IPS-NIHi11 (cell line): ENCODE measurements around the gene PTPRG.

Source experiments
- DNase-seq: peaks from one replicate; pipeline ENCODE4 v3.0.0; 2012; ENCODE audit warnings: mixed read lengths, low spot score

PTPRG gene

DNA sequence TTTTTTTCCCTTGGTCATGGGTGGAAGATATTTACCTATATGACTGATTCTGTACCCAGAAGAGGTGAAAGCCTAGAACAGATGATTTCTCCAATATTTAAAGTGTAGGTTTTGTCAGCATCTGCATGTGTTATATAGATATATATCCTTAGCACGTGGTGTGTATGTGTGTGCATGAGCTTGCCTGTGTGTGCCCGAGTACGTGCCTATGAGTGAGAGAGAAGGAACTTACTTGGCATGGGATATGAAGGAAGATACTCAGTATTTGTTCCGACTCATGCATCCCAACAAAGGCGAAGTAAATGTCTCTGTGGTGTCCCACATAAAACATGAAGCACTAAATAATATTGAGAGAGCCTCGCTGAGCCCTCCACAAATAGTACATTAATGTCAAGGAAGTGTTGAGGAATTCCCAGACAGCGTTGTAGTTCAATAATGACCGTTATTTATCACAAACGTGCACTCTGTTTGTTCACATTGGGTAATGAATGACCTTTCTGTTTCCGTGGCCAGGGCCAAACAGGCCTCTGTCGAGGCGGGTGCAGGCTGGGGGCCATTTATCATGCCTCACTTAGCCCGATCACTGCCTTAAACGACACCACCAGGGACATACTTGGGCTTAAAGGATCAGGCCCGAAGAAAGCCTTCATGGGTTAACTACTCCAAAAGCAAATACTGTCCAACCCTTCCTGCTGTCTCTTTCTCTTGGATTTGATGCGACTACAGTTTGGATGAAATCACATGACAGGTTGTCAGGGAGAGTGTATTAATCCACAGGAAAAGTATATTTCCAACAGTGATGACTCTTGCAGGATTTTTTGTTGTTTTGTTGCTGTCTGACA is 267.7 kb downstream of the PTPRG start:
- DNase-seq = no peak

- DNase-seq = no peak
These were observed 268.5 kb downstream of the PTPRG start for GRCh38 chr3:61829722-61830350.

GRCh38 chr3:61831973-61832372 is 270.6 kb downstream of the PTPRG start:
- DNase-seq = no peak

- DNase-seq = no peak
These were observed 271.2 kb downstream of the PTPRG start for GRCh38 chr3:61832375-61833229.

DNA sequence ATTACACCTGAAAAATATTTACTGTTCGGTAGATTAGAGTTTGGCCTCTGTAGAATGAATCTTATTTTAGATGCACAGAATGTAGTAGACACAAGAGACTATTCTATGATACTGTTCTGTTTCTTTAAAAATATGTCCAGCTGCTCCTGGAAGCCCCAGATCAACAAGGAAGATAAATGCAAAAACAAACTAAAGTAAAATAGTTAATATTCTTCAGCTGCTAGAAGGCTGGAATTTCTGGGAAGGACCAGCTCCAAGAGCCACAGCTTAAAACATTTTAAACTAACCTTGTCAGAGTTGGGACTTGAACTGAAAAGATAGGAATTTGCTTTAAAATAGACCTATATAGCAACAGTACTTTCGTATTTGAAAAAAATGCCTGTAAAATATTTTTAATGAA is 277.9 kb downstream of the PTPRG start:
- DNase-seq = no peak

DNA sequence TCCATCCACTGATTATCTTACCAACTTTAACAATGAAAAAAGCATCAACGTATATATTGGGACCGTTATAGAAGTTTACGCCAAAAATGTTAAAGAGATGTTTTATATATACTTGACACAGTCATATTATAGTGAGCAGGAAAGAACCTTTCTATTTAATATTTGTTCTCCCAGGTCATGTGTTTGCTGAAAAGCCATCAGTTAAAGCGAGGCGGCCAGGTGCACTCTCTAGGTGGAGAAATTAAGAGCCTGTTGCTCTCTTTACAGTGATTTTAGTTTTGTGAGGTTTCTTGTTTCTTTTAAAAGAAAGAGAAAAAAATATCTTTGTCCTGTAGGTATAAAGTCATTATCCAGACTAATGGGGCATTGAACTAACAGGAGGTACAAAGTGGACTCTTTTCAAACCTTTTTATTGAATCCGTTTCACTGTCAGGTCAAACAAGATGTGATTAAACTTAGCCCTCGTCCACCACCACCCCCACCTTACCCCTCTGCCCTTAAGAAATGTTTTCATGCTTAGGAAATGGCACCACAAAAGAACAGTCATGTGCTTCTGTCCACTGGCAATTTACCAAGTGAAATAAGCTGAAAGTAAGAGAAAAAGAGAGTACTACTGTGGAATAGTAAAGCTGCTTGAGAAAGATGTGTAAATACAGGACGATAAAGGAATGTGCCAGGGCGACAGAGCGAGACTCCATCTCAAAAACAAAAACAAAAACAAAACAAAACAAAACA is 279.9 kb downstream of the PTPRG start:
- DNase-seq = no peak

- no peak for DNase-seq
These were observed 280.6 kb downstream of the PTPRG start for GRCh38 chr3:61841988-61842387.

DNA sequence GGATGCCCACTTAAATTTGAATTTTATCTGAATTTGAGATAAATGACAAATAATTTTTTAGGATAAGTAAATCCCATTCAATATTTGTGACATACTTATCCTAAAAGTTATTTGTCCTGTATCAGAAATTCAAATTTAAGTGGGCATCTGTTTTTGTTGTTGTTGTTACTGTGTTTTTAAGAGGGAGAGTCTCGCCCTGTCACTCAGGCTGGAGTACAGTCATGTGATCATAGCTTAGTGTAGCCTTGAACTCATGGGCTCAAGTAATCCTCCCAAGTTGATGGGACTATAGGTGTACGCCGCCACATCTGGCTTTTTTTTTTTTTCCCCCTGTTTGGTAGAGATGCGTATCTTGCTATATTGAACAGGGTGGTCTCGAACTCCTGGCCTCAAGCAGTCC is 283.0 kb downstream of the PTPRG start:
- no peak for DNase-seq

DNA sequence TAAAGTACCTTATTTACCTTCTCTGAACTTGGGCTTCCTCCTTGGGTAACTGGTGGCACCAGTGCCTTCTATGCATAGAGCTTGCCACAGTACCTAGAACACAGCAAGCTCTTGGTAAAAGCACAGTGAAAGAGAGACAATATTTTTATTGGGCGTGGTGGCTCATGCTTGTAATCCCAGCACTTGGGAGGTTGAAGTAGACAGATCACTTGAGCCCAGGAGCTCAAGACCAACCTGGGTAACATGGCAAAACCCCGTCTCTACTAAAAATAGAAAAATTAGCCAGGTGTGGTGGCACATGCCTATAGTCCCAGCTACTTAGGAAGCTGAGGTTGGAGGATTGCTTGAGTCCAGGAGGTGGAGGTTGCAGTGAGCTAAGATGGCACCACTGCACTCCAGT is 285.1 kb downstream of the PTPRG start:
- DNase-seq = no peak

DNA sequence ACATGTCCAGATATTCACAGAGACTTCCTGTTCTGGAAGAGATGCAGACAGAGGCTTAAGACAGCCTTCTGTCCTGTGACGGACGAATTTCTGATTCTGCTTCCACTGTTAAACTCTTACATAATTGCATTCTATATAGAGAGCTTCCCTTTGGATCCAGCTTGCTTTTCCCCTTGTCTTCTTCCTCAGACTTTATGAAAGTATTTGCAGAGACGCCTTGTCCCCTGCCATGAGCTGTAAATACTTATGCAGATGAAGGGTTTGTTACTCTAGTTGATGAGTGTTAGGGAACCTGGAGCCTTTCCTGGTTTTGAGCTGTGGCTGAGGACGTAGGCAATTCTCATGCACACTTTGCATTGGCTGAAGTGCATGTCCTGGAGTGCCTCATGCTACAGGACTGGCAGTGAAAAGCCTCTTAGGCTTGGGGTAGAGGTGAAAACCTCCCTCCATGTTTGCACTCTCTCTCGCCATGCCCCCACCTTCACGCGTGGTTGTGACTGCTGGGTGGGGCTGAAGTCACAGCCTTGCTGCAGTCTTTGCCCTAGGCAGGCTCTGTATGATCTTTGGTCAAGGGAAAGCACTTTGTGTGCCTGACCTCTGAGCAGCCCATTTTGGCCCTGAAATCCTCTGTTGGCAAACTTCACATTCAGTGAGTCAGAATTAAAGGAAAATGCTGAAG is 286.6 kb downstream of the PTPRG start:
- peak; percentile 31 for DNase-seq

- no peak for DNase-seq
These were observed 287.5 kb downstream of the PTPRG start for GRCh38 chr3:61848885-61849284.

GRCh38 chr3:61853912-61854311 is 292.5 kb downstream of the PTPRG start:
- no peak for DNase-seq

DNA sequence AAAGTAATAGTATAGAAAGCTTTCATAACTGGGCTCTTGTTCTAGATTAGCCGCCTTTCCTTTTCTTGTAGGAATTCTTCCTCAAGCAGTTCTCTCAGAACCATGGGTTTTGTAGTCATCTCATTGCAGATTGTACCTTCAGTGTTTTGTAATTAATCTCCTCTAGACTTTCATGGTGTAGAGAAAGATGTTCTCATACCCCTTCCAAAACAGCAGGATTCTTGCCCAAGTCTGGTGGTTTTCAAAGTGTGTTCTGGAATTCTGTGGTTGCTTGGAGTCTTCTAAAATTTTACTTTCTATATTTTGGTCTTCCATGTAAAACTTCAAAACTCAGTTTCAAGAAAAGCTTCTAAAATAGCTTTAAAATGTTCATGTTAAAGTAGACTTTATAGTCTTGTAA is 293.8 kb downstream of the PTPRG start:
- no peak for DNase-seq

DNA sequence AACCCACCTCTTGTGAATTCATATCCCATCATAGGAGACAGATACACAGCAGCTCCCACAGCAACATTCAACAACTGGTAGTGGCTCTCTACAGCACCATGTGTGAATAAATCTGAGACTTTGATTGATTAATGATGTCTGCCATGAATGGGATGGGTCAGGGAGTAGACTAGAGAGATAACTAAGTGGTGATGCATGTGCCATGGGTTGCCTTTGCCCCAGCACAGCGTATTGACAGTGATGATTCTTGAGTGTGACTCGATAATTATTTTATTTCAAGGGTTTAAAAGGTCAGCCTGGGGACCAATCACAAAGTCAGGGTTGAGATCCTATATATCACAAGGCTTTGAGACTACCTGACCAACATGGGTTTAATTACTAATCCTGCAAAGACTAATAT is 295.9 kb downstream of the PTPRG start:
- DNase-seq = no peak

DNA sequence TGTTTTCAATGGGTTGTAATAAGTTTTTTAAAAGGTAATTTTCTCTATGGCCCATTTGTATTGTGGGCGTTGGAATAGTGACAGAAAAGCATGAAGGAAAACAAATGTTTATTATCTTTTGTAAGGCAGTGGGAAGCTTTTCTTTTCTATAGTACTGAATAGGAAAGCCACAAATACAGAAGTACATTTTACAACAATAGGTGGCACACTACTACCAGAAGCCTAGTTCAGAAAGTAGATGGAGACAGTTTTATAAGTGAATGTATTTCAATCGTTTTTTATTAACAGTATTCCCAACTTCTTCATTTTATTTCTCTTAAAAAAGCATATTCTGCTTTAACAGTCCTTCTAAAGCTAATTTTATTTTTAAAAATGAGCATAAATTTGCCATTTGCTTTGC is 296.7 kb downstream of the PTPRG start:
- DNase-seq = no peak

- no peak for DNase-seq
These were observed 300.0 kb downstream of the PTPRG start for GRCh38 chr3:61861410-61861809.

GRCh38 chr3:61862614-61863289 is 301.4 kb downstream of the PTPRG start:
- no peak for DNase-seq

GRCh38 chr3:61863579-61863978 is 302.2 kb downstream of the PTPRG start:
- DNase-seq = no peak

DNA sequence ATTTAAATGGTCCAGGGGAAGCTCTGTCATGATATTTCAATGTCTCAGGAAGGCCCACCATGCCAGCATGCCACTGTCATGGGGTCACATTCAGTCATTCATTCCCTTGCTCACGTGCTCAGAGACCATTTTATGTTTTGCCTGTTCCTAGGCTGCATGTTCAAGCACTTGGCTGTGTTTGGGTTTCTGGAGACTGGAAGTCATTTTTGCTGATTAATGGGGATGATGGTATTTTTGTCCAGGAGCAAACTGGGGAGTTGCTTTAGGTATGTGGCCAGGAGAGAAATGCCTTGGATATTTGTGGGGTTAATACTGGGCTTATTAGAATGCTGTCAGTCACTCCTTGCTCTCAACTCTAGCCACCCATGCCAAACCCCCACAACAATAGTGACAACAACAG is 303.5 kb downstream of the PTPRG start:
- DNase-seq = no peak

GRCh38 chr3:61865466-61866152 is 304.2 kb downstream of the PTPRG start:
- no peak for DNase-seq
